HUDEP-2 (cell line): Measurements from ENCODE around the gene SPEF2.

Source experiments
- DNase-seq, 76 experiments: peaks; one replicate each; lab custom pipeline; 2025; ENCODE audit not compliant: unreplicated experiment in 76 of 76; lab: John Stamatoyannopoulos, UW

Gene SPEF2

DNA sequence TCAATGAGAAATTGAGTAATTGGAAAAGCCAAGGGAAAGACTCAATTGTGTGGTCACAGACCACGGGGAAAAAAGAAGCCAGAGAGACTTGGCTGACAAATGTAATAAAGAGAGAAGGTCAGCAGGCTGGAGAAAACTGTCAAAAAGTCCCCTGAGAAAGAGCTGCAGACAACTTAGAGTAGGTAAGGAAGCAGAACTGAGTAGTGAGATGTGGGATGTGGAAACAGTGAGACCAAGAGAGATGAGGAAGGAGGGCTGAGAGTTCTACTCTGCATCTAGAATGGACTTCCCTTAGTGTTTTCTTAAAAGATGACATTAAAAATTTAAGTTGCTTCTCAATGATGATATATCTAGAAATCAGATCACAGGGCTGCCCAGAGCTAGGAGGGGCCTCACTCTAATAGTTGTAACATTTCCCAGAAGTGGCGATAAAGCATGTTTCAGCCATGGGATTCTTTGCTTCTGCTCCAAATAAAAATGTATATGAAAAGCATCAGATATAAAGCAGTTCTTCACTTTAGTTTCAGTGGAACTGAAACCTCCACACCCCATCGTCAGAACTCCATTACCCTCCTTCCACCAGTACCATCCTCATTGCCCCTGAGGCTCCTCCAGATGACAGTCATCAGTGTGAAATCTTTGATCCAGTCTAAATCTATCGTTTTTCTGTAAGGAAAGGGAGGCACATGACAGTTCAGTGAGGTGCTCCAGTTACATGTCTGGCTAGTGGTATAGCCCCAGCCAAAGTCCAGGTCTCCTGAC, 80.6 kb downstream of the SPEF2 start:
- no peak for DNase-seq

GRCh38 chr5:35707659-35708058, 90.0 kb downstream of the SPEF2 start:
- no peak for DNase-seq

DNA sequence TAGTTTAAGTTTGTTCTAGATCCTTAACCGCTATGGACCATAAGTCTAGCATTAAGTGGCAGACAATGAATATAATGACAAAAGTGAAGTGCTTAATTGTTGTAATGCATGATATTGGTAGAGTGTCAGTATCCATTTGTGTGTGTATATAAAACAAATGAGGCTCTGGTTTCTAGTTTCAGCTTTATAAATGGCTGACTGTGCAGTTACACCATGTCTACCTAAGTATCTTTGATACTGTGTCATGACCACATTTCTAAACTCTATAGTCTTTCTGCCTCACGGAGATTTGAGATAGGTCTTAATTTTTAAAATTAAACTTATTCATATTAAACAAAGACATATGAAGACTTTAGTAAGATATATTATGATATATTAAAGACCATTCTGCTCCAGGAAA, 92.0 kb downstream of the SPEF2 start:
- DNase-seq, result no peak

GRCh38 chr5:35717718-35718117, 100.1 kb downstream of the SPEF2 start:
- DNase-seq, result no peak

- no peak for DNase-seq
These were observed 118.1 kb downstream of the SPEF2 start for GRCh38 chr5:35735718-35736117.

GRCh38 chr5:35736280-35736679, 118.6 kb downstream of the SPEF2 start:
- DNase-seq, result no peak

DNA sequence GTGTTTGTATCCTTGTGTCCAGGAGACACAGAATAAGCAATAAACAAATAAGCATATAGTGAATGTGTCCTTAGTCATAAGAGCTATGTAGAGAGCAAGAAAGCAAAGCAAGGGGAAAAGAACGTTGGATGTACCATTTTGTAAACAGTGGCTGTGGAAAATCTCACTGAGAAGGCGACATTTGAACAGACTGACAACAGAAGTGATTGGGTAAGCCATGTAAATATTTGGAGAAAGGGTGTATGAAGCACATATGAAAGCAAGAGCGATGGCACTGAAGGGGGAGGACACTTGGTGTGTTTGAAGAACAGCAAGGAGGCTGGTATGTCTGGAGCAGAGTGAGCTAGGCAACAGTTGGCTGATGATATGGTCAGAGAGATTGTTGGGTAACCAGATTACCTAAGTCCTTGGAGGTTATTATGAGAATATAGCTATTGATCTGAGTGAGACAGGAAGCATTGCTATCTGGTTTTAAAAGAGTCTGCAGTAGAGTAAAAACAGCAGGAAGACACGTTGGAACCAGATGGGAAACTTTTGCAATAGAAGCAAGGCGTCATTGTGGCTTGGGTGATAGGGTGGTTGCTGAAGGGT, 123.6 kb downstream of the SPEF2 start:
- DNase-seq, result no peak

DNA sequence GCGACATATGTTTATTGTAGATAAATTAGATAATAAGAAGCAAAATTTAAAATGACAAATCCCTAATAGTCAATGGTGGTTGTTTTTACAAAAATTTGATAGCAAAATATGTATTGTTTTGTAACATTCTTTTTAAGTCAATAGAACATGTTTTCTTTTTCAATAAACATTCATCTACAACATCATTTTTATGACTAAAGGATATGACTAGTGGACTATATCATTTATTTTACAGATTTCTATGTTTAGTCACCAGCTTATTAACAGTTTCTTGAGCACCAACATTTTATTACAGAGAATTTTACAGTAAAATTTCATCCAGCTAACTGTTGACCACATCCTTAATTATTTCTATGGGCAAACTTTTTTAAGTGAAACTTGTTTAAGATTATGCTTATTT, 124.3 kb downstream of the SPEF2 start:
- DNase-seq, result no peak

DNA sequence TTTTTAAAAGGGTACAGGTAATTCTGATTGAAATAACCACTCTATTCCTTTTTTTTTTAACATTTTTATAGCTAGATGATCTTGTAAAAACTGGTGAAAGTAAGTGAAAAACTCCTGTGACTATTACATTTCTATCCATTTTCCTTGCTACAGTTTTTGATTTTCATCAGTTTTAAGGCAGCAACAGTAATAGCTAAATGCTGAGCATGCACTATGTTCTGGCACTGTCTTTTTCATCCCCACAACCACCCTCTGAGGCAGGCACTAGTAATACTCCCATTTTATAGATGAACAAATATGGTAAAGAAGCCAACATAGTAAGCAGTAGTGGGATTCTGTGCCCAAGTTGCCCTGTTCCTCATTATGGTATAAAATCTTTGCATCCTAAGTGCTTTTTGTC, 126.0 kb downstream of the SPEF2 start:
- no peak for DNase-seq

GRCh38 chr5:35745193-35745592, 127.5 kb downstream of the SPEF2 start:
- DNase-seq, result no peak

GRCh38 chr5:35745660-35746059, 128.0 kb downstream of the SPEF2 start:
- no peak for DNase-seq

GRCh38 chr5:35752012-35752411, 134.3 kb downstream of the SPEF2 start:
- no peak for DNase-seq

DNA sequence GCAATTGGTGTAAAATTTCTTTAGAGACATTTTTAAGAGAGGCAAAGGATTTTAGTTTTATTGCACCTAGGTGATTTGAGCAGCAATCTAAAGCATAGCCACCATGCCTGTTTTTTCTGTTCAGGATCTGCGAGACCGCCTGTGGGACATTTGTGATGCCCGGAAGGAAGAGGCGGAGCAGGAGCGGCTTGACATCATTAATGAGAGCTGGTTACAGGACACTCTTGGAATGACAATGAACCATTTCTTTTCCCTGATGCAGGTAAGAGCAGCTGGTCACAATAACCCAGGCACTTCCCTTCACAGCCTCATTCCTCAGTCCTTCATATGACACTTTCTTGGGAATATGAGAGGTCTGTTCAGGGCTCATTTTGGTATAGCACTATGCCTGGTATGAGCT, 135.8 kb downstream of the SPEF2 start:
- DNase-seq, result no peak

- no peak for DNase-seq
These were observed 136.8 kb downstream of the SPEF2 start for GRCh38 chr5:35754481-35754880.

DNA sequence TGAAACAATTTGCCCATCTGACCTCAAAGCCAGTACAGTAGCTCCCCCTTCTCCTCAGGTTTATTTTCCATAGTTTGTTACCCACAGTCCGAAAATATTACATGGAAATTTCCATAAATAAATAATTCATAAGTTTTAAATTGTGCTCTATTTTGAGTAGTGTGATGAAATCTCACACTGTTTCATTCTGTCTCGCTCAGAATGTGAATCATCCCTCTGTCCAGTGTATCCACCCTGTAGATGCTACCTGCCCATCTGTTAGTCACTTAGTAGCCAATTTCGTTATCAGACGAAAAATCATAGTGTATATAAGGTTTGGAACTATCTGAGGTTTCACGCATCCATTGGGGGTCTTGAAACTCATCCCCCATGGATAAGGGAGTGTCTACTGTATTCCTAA, 138.3 kb downstream of the SPEF2 start:
- no peak for DNase-seq

DNA sequence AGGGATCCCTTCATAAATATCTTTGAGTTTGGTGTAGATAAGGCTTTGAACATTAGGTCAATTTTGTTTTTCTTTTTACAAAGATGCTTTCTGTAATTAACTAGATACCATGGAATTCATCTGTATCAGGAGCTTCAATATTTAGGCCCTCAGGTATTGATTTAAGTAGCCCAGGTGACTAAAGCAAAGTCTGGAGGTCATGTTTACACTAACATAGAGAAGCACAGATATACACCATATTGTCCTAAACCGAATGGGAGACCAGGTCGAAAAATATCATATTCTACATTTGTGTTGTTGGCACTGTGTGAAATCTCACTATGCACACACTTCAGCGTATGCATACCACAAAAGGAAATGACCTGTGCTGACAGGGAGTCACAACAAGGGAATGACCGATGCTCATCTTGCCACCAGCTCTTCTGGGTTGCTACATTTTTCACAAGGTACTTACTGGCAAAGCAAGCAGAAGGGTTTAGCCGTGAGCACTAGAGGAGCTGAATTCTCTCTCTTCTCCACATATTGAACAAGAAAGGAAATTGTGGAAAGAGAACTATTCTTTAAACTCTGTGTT, 140.6 kb downstream of the SPEF2 start:
- DNase-seq, result no peak

DNA sequence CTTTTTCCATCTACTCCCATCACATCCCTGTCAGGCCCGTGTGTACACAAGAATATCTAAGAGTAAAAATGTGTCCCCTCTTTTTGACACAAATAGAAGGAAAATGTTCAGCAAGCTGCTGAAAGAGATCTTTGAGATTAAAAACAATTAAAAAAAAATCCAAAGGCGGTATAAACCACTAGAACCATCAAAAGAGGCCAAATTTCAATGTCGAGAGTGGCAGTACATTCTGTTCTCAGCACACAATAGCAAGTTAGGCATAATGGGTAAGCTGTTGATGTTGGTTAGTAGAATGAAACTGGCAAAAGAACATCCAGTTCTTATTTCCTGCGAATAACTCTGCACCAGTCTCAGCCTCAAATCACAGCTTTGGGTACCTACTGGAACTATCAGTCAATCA, 143.9 kb downstream of the SPEF2 start:
- no peak for DNase-seq

GRCh38 chr5:35762368-35762767, 144.7 kb downstream of the SPEF2 start:
- no peak for DNase-seq

DNA sequence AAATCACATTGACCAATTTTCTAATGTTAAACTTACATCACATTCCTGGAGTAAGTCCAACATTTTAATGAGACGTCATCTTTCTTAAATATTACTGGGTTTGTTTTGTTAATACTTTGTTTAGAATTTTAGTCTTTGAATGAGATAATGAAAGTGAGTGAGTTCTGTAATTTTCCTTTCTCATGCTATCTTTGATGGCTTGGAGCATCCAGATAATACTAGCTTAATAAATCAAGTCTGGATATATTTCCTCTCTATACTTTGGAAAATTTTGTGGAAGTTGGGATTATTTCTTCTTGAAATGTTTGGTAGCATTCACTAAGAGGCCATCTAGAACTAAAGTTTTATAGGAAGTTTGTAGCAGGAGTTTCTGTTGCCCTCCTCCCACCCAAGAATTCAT, 148.3 kb downstream of the SPEF2 start:
- no peak for DNase-seq

DNA sequence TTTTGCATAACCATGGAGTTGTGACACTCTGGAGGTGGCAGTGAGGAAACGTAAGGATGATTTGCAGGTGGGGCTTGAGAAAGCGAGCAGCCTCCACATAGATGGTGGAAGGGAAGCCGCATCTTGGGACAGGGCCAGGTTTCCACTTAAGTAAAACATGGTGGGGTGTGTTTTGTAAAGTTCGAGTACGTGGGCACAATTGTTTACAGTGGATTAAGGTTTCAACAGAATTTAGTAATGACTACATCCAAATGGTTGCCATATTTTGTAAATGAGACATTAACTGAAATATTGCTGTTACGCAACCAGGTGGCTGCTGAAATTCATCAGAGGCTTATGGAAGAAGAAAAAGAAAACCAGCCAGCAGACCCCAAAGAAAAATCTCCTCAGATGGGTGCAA, 153.6 kb downstream of the SPEF2 start:
- DNase-seq, result no peak

DNA sequence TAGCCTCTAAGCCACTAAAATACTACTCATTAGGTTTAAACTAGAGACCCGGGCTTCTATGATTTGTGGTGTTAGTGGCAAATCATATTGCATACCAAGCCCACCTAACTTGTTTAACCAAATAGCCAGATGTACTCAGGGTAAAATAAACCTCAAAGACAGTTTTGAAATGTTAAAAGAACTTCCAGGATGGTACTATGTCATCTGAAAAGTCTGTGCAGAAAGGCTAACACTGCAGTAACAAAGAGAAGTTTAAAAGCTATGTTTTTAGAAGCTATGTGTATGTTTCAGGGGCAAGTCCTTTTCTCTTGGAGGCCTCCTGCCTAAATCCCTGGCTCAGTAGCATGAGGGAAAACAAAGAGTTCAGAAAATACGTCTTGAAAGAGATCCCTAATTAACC, 154.2 kb downstream of the SPEF2 start:
- no peak for DNase-seq

- no peak for DNase-seq
These were observed 156.3 kb downstream of the SPEF2 start for GRCh38 chr5:35773967-35774366.
